Measurements from ENCODE around the gene FLNC. TPM values are rescaled to one million over a fixed set of nuclear protein-coding genes. Genes with fewer than 3 reads are reported as not detected.

The FLNC gene
- polyA plus RNA-seq (2011; rRNA removed) (0.43 and 0.60 TPM in 2 replicates), polyA plus RNA-seq (2017; fragmentation: RNase III; extraction: RNeasy Plus Mini Kit Qiagen cat#74134 plus additional on column Dnase treatment) (3.2 to 3.4 TPM (median 3.4 TPM) in 3 replicates), polyA minus RNA-seq (2011; rRNA and poly(A)+ RNA removed) (1.7 and 3.0 TPM in 2 replicates)
- polyA plus RNA-seq (2012; cell fraction: cytosol; rRNA removed) = 0.70 and 1.1 TPM in 2 replicates
- polyA plus RNA-seq (2012; cell fraction: nucleus; rRNA removed) = 2.1 and 2.7 TPM in 2 replicates

- ATAC-seq = peak in 1 of 2 experiments; percentile 36; a peak in 3 of 6 replicates
- TF ChIP-seq CEBPB (IDR thresholded peaks at IDR 0.05) (no peak), MAFK (IDR thresholded peaks at IDR 0.05; ENCODE audit: partially characterized antibody) (no peak), ZC3H11A (IDR thresholded peaks at IDR 0.05) (no peak), EHF (CRISPR knock-in tag; IDR thresholded peaks at IDR 0.05) (no peak), EP300 (IDR thresholded peaks at IDR 0.05) (no peak), BHLHE40 (IDR thresholded peaks at IDR 0.05; ENCODE audit: low read depth, low read length) (no peak), EHMT2 (IDR thresholded peaks at IDR 0.05; ENCODE audit: low read depth) (no peak), CHD2 (IDR thresholded peaks at IDR 0.05; ENCODE audit: low read length, partially characterized antibody) (no peak), ZSCAN20 (CRISPR knock-in tag; IDR thresholded peaks at IDR 0.05) (no peak), SMC3 (IDR thresholded peaks at IDR 0.05) (no peak), NPAS2 (CRISPR knock-in tag; IDR thresholded peaks at IDR 0.05; ENCODE audit: borderline replicate concordance) (no peak), FOSL2 (IDR thresholded peaks at IDR 0.05) (no peak), FOSL2 (CRISPR knock-in tag; IDR thresholded peaks at IDR 0.05) (no peak), HOXB5 (CRISPR knock-in tag; IDR thresholded peaks at IDR 0.05) (no peak)
- no peak for DNase-seq (ENCODE audit: low read depth in 1 of 2, low spot score in 1 of 2)
- Histone ChIP-seq H3K4me2 (peak within 1 kb of the TSS; percentile 95), H3K4me3 (peak within 1 kb of the TSS; percentile 54), H3K4me1 (peaks cover 53% of the 10 kb centered on the region), H3K9me3 (no peaks in the 10 kb centered on the region), H3K27ac (peak within 1 kb of the TSS; percentile 60 to 84; a peak in 5 of 6 replicates)
- FAIRE-seq = no peak
- ChIA-PET POLR2A (no interaction called here), CTCF (no interaction called here)
- WGBS (ENCODE audit: missing lambda C conversion rate) = 86% methylated on average over 26 of the region's 109 CpGs
Measured at GRCh38 chr7:128830231-128831177, at the start of gene FLNC. TSS of gene FLNC (plus strand) at chr7:128830406. CDS start at chr7:128830638, 232 bp downstream.

DNA sequence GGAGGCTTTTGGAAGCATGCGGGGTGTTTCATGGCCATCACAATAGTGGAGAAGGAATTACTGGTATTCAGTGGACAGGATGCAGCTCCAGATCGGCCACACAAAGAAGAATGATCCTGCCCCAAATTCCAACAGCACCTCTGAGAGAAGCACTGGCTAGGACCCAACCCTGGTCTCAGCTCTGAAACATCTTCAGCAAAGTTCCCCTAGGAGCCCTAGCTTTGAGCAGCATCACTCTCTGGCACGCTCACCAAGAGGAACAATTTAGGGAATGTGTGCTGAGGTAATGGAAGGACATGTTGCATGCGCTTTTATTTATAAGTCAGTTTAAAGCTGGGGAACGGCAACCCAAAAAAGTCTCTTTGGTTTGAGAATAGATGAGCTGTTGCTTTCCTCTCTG lies 49.1 kb upstream of the FLNC start:
- Histone ChIP-seq H3K4me2 (no peak overlapping the region), H3K4me3 (no peak overlapping the region), H3K9me3 (peaks cover 17% of the 10 kb centered on the region), H3K27ac (no peak overlapping the region), H3K4me1 (no peaks in the 10 kb centered on the region)
- ATAC-seq (no peak), DNase-seq (ENCODE audit: low read depth in 1 of 2, low spot score in 1 of 2) (no peak), FAIRE-seq (no peak)
- WGBS (ENCODE audit: missing lambda C conversion rate) = 79% methylated on average over 5 of the region's 5 CpGs
- ChIA-PET CTCF (interaction anchor here (0.5 to 1.6 kb wide), 2 partner anchors 100 to 593 kb away, joined by 3 to 4 read pairs; no protein-coding TSS in a partner anchor), POLR2A (interaction anchor here (0.6 kb wide), 1 partner anchor 136 kb away, joined by 3 read pairs; no protein-coding TSS in a partner anchor)
- TF ChIP-seq MYC (IDR thresholded peaks at IDR 0.05; ENCODE audit: borderline replicate concordance, low read length) (no peak), HOXA7 (CRISPR knock-in tag; IDR thresholded peaks at IDR 0.05) (no peak), JUNB (IDR thresholded peaks at IDR 0.05) (no peak), CHD4 (IDR thresholded peaks at IDR 0.05; ENCODE audit: borderline replicate concordance) (no peak), HOXB13 (CRISPR knock-in tag; IDR thresholded peaks at IDR 0.05; ENCODE audit: low read depth) (no peak), FOXS1 (CRISPR knock-in tag; IDR thresholded peaks at IDR 0.05) (no peak), FOSL2 (IDR thresholded peaks at IDR 0.05) (no peak), FOSL2 (CRISPR knock-in tag; IDR thresholded peaks at IDR 0.05) (no peak), MAFK (IDR thresholded peaks at IDR 0.05; ENCODE audit: partially characterized antibody) (no peak), PHF8 (IDR thresholded peaks at IDR 0.05; ENCODE audit: borderline replicate concordance, low read depth) (no peak), FOSB (CRISPR knock-in tag; IDR thresholded peaks at IDR 0.05) (no peak), POLR2A (IDR thresholded peaks at IDR 0.05; ENCODE audit: low read length) (no peak), GATA3 (IDR thresholded peaks at IDR 0.05; ENCODE audit: borderline replicate concordance) (no peak), EHMT2 (IDR thresholded peaks at IDR 0.05; ENCODE audit: low read depth) (no peak)
- TF ChIP-seq, protein P1, sequence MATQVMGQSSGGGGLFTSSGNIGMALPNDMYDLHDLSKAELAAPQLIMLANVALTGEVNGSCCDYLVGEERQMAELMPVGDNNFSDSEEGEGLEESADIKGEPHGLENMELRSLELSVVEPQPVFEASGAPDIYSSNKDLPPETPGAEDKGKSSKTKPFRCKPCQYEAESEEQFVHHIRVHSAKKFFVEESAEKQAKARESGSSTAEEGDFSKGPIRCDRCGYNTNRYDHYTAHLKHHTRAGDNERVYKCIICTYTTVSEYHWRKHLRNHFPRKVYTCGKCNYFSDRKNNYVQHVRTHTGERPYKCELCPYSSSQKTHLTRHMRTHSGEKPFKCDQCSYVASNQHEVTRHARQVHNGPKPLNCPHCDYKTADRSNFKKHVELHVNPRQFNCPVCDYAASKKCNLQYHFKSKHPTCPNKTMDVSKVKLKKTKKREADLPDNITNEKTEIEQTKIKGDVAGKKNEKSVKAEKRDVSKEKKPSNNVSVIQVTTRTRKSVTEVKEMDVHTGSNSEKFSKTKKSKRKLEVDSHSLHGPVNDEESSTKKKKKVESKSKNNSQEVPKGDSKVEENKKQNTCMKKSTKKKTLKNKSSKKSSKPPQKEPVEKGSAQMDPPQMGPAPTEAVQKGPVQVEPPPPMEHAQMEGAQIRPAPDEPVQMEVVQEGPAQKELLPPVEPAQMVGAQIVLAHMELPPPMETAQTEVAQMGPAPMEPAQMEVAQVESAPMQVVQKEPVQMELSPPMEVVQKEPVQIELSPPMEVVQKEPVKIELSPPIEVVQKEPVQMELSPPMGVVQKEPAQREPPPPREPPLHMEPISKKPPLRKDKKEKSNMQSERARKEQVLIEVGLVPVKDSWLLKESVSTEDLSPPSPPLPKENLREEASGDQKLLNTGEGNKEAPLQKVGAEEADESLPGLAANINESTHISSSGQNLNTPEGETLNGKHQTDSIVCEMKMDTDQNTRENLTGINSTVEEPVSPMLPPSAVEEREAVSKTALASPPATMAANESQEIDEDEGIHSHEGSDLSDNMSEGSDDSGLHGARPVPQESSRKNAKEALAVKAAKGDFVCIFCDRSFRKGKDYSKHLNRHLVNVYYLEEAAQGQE (IDR thresholded peaks at IDR 0.05) = no peak
